H1 (cell line): ENCODE measurements around the gene MCC.

ENCODE experiments used
- CTCF ChIP-seq, 3 experiments: IDR thresholded peaks; 1 replicate in 2 of 3; 2 replicates in 1 of 3; pipeline versions ENCODE4 v1.5.1 to v1.6.1; 2011; ENCODE audit warnings: low read length in 3 of 3, mild to moderate bottlenecking in 3 of 3, inconsistent platforms in 2 of 3, low read depth in 1 of 3, moderate library complexity in 1 of 3; ENCODE audit not compliant: insufficient read depth in 1 of 3; ENCODE audit errors: control extremely low read depth in 1 of 3
- POLR2A ChIP-seq, 2 experiments: IDR thresholded peaks; 1 replicate in 1 of 2; 2 replicates in 1 of 2; pipeline ENCODE4 v1.6.1; 2011; ENCODE audit warnings: low read depth in 2 of 2, low read length in 2 of 2, mild to moderate bottlenecking in 2 of 2; ENCODE audit errors: control extremely low read depth in 1 of 2
- POLR2AphosphoS5 ChIP-seq: IDR thresholded peaks from 2 replicates; pipeline ENCODE4 v1.6.1; 2011; ENCODE audit warnings: low read depth, low read length

- TF ChIP-seq POLR2A (IDR thresholded peaks at IDR 0.05; ENCODE audit: control extremely low read depth in 1 of 2, low read depth in 2 of 2, low read length in 2 of 2) (no peak), CTCF (IDR thresholded peaks at IDR 0.05; ENCODE audit: control extremely low read depth in 1 of 3, insufficient read depth in 1 of 3, low read depth in 1 of 3, low read length in 3 of 3) (no peak), POLR2AphosphoS5 (no peak)
Measured at GRCh38 chr5:113157886-113158285, 330.4 kb downstream of the MCC start.
